ENCODE results near the gene CCDC197. TPM values are rescaled to one million over a fixed set of nuclear protein-coding genes. Genes with fewer than 3 reads are reported as not detected.

The CCDC197 gene
- total RNA-seq, 4 donors from 2014 or later, result not detected

GRCh38 chr14:93969082-93969828 is 27.8 kb upstream of the CCDC197 start:
- no peak for TF ChIP-seq CTCF (IDR thresholded peaks at IDR 0.05; ENCODE audit: low read depth)

- no peak for TF ChIP-seq CTCF (IDR thresholded peaks at IDR 0.05; ENCODE audit: low read depth)
Measured at GRCh38 chr14:93970585-93970964, 26.5 kb upstream of the CCDC197 start.

- TF ChIP-seq CTCF (IDR thresholded peaks at IDR 0.05; ENCODE audit: low read depth), result no peak
Measured at GRCh38 chr14:93970965-93971634, 26.0 kb upstream of the CCDC197 start.

DNA sequence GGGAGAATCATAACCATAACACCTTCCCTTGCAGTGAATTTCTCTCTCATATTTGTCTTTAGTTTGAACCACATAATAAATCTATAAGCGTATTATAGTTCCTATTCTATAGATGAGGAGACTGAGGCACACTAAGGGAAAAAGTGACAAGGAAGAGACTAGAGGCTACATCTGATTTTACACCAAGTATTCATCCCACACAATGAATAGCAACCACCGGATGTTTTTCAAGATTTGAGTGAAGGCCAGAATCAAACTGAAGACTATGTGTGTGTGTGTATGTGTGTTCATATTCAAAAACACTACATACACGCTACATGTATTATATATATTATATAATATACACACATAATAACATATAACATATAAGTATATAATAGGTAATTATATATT is 25.5 kb upstream of the CCDC197 start:
- no peak for TF ChIP-seq CTCF (IDR thresholded peaks at IDR 0.05; ENCODE audit: low read depth)

DNA sequence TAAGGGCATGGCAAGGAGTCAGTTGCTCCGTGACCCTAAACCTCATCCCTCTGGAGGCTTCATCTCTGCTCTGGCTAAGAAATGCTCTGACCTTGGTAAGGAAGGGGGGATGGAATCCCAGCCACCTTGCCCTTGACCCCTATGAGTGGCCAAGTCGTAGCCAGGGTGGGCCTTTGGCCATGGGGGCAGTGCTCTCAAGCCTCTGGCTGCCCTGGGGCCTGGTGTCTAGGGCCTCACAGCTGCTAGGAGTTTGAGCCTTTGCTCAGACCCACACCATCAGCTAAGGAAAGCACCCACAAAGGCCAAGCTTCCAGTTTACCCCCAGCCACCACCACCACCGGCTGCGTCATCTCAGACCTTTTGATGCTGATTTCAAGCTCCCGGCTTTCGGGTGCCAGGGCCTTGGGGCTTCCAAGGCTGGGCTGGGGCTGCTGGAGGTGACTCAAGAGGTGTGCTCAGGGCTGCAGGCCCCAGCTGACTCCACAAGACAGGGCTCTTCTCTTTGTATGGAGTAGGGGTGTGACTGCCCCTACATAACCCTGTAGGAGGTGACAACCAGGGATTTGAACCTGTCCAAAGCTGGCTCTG is 24.4 kb upstream of the CCDC197 start:
- no peak for TF ChIP-seq CTCF (IDR thresholded peaks at IDR 0.05; ENCODE audit: low read depth)

DNA sequence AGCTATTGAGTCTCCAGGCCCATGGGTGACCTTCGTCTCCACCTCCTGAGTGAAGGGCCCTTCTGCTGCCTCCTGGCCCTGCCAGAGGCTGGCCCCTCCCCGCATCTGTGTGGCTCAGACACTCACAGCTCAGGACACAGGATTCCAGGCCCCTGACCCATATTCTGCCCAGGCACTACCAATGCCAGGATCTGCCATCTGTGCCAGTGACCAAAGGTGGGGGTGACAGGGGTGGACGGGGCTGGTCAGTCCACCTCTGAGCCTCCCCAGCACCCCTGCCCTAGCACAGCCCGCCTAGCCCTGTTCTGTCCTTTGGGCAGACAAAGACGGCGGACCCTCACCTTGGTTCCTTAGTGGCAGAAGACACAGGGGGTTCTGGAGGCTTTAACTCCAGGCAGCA is 23.5 kb upstream of the CCDC197 start:
- no peak for TF ChIP-seq CTCF (IDR thresholded peaks at IDR 0.05; ENCODE audit: low read depth)

GRCh38 chr14:93974299-93974698 is 22.8 kb upstream of the CCDC197 start:
- TF ChIP-seq CTCF (IDR thresholded peaks at IDR 0.05; ENCODE audit: low read depth), result no peak
